DOHH2 (cell line): ENCODE measurements around the gene RABGAP1L.

Experiments used
- EZH2phosphoT487 ChIP-seq: fragments of 200-600 bp; sonication (generic); IDR thresholded peaks from 2 replicates; pipeline ENCODE4 v1.6.1; 2017; ENCODE audit warnings: borderline replicate concordance, mild to moderate bottlenecking, antibody characterized with exemption, low read length, moderate library complexity, mixed read lengths
- TF ChIP-seq, protein P1 (sequence below): fragments of 200-600 bp; sonication (generic); IDR thresholded peaks from one replicate; pipeline ENCODE4 v1.5.1; 2014; ENCODE audit warnings: antibody characterized with exemption, mild to moderate bottlenecking, low read depth, low read length; ENCODE audit not compliant: poor library complexity, severe bottlenecking

- TF ChIP-seq, protein P1, sequence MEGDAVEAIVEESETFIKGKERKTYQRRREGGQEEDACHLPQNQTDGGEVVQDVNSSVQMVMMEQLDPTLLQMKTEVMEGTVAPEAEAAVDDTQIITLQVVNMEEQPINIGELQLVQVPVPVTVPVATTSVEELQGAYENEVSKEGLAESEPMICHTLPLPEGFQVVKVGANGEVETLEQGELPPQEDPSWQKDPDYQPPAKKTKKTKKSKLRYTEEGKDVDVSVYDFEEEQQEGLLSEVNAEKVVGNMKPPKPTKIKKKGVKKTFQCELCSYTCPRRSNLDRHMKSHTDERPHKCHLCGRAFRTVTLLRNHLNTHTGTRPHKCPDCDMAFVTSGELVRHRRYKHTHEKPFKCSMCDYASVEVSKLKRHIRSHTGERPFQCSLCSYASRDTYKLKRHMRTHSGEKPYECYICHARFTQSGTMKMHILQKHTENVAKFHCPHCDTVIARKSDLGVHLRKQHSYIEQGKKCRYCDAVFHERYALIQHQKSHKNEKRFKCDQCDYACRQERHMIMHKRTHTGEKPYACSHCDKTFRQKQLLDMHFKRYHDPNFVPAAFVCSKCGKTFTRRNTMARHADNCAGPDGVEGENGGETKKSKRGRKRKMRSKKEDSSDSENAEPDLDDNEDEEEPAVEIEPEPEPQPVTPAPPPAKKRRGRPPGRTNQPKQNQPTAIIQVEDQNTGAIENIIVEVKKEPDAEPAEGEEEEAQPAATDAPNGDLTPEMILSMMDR = no peak
- TF ChIP-seq EZH2phosphoT487 = no peak
Observed at GRCh38 chr1:174626031-174627025, 467.0 kb downstream of the RABGAP1L start.
